ENCODE measurements around the gene KANSL2.

DNA sequence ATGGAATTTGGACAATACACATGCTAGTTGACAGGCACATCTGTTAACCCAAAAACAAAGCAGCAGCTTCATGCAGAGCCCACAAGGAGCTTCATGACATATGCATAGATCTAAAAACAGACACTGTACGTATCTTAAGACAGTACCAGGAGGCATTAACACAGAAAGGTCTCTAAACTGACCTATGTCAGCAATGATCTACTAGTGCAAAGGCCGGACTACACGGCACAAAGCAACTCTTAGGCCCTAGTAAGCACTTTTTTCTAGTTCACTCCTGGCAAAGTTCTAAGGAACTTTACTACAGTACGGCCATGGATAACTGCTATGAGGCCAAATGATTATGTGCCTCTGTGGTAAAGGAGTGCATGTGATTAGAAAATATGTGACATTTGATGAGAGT, 8.4 kb upstream of the KANSL2 start:
- no peak for TF ChIP-seq POLR2A (IDR thresholded peaks at IDR 0.05)
- no peak for TF ChIP-seq POLR2AphosphoS5 (IDR thresholded peaks at IDR 0.05; ENCODE audit: insufficient read depth in 1 of 2, low read depth in 1 of 2)
- TF ChIP-seq, protein P1, sequence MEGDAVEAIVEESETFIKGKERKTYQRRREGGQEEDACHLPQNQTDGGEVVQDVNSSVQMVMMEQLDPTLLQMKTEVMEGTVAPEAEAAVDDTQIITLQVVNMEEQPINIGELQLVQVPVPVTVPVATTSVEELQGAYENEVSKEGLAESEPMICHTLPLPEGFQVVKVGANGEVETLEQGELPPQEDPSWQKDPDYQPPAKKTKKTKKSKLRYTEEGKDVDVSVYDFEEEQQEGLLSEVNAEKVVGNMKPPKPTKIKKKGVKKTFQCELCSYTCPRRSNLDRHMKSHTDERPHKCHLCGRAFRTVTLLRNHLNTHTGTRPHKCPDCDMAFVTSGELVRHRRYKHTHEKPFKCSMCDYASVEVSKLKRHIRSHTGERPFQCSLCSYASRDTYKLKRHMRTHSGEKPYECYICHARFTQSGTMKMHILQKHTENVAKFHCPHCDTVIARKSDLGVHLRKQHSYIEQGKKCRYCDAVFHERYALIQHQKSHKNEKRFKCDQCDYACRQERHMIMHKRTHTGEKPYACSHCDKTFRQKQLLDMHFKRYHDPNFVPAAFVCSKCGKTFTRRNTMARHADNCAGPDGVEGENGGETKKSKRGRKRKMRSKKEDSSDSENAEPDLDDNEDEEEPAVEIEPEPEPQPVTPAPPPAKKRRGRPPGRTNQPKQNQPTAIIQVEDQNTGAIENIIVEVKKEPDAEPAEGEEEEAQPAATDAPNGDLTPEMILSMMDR (IDR thresholded peaks at IDR 0.05) = no peak
